GM18858 (cell line): Measurements from ENCODE around the gene CYB5RL.
A peak's percentile ranks its signal among the peaks of the same experiment; 100 is the strongest.
"Not testable (repeated sequence)": the region's sequence is repeated elsewhere in the genome, so short reads cannot be mapped to it uniquely, and the experiment has no call there.

Experiments
- ATAC-seq: cut with Tn5 transposase; IDR thresholded peaks from one replicate; pipeline ENCODE4 v1.9.1; 2021; ENCODE audit not compliant: unreplicated experiment

Gene CYB5RL

GRCh38 chr1:54199765-54200518 is at the start of gene CYB5RL, which contains the start of gene MRPL37:
CYB5RL (minus strand) TSS chr1:54200030; CDS start chr1:54195616, 4,414 bp downstream.
MRPL37 (plus strand) TSS chr1:54200167; CDS start chr1:54200244, 77 bp downstream.
- ATAC-seq, result peak; percentile 75

GRCh38 chr1:54248966-54249365 is 49.1 kb upstream of the CYB5RL start:
- no peak for ATAC-seq

GRCh38 chr1:54247863-54248515 is 48.2 kb upstream of the CYB5RL start:
- ATAC-seq, result no peak

- ATAC-seq, result no peak
Observed at GRCh38 chr1:54246116-54246721, 46.4 kb upstream of the CYB5RL start.

- no peak for ATAC-seq
Observed at GRCh38 chr1:54245501-54245900, 45.7 kb upstream of the CYB5RL start.

- ATAC-seq, result no peak
Observed at GRCh38 chr1:54244655-54245054, 44.8 kb upstream of the CYB5RL start.

GRCh38 chr1:54243022-54243421 is 43.2 kb upstream of the CYB5RL start:
- ATAC-seq, result no peak

- ATAC-seq, result no peak
Observed at GRCh38 chr1:54241364-54241763, 41.5 kb upstream of the CYB5RL start.

- ATAC-seq, result no peak
Observed at GRCh38 chr1:54240741-54241335, 41.0 kb upstream of the CYB5RL start.

- no peak for ATAC-seq
Observed at GRCh38 chr1:54239631-54240031, 39.8 kb upstream of the CYB5RL start.

GRCh38 chr1:54239035-54239383 is 39.2 kb upstream of the CYB5RL start:
- no peak for ATAC-seq

- no peak for ATAC-seq
Observed at GRCh38 chr1:54238353-54239034, 38.7 kb upstream of the CYB5RL start.

- no peak for ATAC-seq
Observed at GRCh38 chr1:54237586-54237985, 37.8 kb upstream of the CYB5RL start.

GRCh38 chr1:54234284-54234683 is 34.5 kb upstream of the CYB5RL start:
- no peak for ATAC-seq

GRCh38 chr1:54233196-54233595 is 33.4 kb upstream of the CYB5RL start:
- not testable (repeated sequence) for ATAC-seq

GRCh38 chr1:54230507-54231339 is 30.9 kb upstream of the CYB5RL start:
- ATAC-seq, result no peak

- no peak for ATAC-seq
Observed at GRCh38 chr1:54229281-54229891, 29.6 kb upstream of the CYB5RL start.

GRCh38 chr1:54228638-54229079 is 28.8 kb upstream of the CYB5RL start:
- no peak for ATAC-seq

- ATAC-seq, result no peak
Observed at GRCh38 chr1:54227891-54228310, 28.1 kb upstream of the CYB5RL start.
